Gastrocnemius medialis (tissue), 4 donors: ENCODE results near the gene DNMT1. TPM values are rescaled to one million over a fixed set of nuclear protein-coding genes. Genes with fewer than 3 reads are reported as not detected.
"Not testable (repeated sequence)": the region's sequence is repeated elsewhere in the genome, so short reads cannot be mapped to it uniquely, and the experiment has no call there.

Source experiments
- ATAC-seq, 2 donors: fragments of 150-250 bp; one replicate each; pipeline ENCODE4 v1.9.1; 2016
- DNase-seq, 2 donors: peaks; one replicate each; pipeline ENCODE4 v3.0.0-alpha.2; 2019
- H3K27ac ChIP-seq, 4 donors: fragments of 200-600 bp; sonication (generic); 1 replicate in 1 of 4; 2 replicates in 3 of 4; pipeline ENCODE4 v1.5.1; 2016 to 2018; ENCODE audit warnings: mild to moderate bottlenecking in 2 of 4, moderate library complexity in 1 of 4
- H3K27me3 ChIP-seq, 3 donors: fragments of 200-600 bp; sonication (generic) in 2 of 3; 1 replicate in 1 of 3; 2 replicates in 2 of 3; pipeline versions ENCODE4 v1.5.1 to v1.6.0; 2016 to 2019; ENCODE audit warnings: mild to moderate bottlenecking in 1 of 3, moderate library complexity in 1 of 3
- H3K36me3 ChIP-seq, 2 donors: fragments of 200-600 bp; sonication (generic) in 1 of 2; one replicate each; pipeline ENCODE4 v1.5.1; 2017 to 2018
- H3K4me1 ChIP-seq, 2 donors: fragments of 200-600 bp; sonication (generic) in 1 of 2; one replicate each; pipeline ENCODE4 v1.5.1; 2016 to 2017; ENCODE audit warnings: mild to moderate bottlenecking in 2 of 2
- H3K4me3 ChIP-seq, 4 donors: fragments of 200-600 bp; sonication (generic) in 3 of 4; 1 replicate in 1 of 4; 2 replicates in 3 of 4; pipeline ENCODE4 v1.5.1; 2016 to 2019; ENCODE audit warnings: mild to moderate bottlenecking in 2 of 4
- H3K9me3 ChIP-seq, 3 donors: fragments of 200-600 bp; sonication (generic) in 2 of 3; 1 replicate in 1 of 3; 2 replicates in 2 of 3; pipeline ENCODE4 v1.5.1; 2016 to 2019
- POLR2A ChIP-seq, 2 donors: fragments of 450-650 bp; IDR thresholded peaks; one replicate each; pipeline ENCODE4 v1.6.1; 2017; ENCODE audit warnings: antibody characterized with exemption in 2 of 2, mild to moderate bottlenecking in 2 of 2, moderate library complexity in 2 of 2
- in situ Hi-C, 4 donors: fragments of 200-750 bp; cut with MboI; loops; one replicate each; pipeline versions ENCODE4 v1.15.0 to v1.8.0; 2017; ENCODE audit warnings: low sequenced_read_pairs in 4 of 4
- intact Hi-C: fragments of 100-400 bp; cut with DNase I; formaldehyde crosslinking; loops from one replicate; pipeline ENCODE4 v1.15.1; 2023; ENCODE audit warnings: low total_unique reads
- total RNA-seq, 4 donors: library from RNA; depleted of rRNA; stranded (reverse); fragments of >200 nt; gene quantifications; one replicate each; pipeline versions ENCODE4 v1.1.0 to v1.2.3, GENCODE V29; 2016
- TF ChIP-seq, protein P1 (sequence below), 5 experiments: fragments of 450-650 bp in 3 of 5; fragments of 200-600 bp in 2 of 5; sonication (generic) in 2 of 5; IDR thresholded peaks in 4 of 5; conservative IDR thresholded peaks in 1 of 5; 1 replicate in 4 of 5; 2 replicates in 1 of 5; pipeline ENCODE4 v1.5.1; 2016 to 2019; ENCODE audit warnings: antibody characterized with exemption in 5 of 5, mild to moderate bottlenecking in 3 of 5, moderate library complexity in 3 of 5

DNMT1 gene
- total RNA-seq, 4 donors from 2014 or later = 11.5 to 43.0 (median 17.7) TPM

DNA sequence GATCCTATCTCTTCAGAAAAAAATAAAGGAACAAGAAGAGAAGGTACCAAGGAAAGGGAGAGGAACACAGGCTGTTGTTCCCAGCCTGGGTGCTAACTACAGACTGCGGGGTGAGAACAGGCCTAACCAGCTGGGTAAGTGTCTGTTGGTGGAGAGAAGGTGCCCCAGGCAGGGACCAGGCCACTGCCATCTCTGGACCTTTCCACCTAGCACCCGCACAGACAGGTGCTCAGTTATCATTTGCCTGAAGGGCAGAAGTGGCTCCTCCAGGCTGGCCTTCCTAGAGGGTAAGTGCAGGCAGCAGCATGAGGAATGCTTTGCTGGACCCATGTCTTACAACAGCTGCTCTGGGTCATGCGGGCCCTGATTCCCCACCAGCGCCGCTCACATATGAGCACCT lies 10.1 kb downstream of the DNMT1 start:
- no peak for ATAC-seq
- H3K4me3 ChIP-seq = no peak overlapping the region
- in situ Hi-C loops (no loop called here), intact Hi-C loops (no loop called here)
- H3K4me1 ChIP-seq = no peaks in the 10 kb centered on the region
- DNase-seq = no peak
- peaks cover 0 to 13% of the 10 kb centered on the region in 2 donors for H3K36me3 ChIP-seq
- no peak overlapping the region for H3K27ac ChIP-seq
- H3K9me3 ChIP-seq = no peaks in the 10 kb centered on the region
- no peaks in the 10 kb centered on the region for H3K27me3 ChIP-seq
- TF ChIP-seq, protein P1, sequence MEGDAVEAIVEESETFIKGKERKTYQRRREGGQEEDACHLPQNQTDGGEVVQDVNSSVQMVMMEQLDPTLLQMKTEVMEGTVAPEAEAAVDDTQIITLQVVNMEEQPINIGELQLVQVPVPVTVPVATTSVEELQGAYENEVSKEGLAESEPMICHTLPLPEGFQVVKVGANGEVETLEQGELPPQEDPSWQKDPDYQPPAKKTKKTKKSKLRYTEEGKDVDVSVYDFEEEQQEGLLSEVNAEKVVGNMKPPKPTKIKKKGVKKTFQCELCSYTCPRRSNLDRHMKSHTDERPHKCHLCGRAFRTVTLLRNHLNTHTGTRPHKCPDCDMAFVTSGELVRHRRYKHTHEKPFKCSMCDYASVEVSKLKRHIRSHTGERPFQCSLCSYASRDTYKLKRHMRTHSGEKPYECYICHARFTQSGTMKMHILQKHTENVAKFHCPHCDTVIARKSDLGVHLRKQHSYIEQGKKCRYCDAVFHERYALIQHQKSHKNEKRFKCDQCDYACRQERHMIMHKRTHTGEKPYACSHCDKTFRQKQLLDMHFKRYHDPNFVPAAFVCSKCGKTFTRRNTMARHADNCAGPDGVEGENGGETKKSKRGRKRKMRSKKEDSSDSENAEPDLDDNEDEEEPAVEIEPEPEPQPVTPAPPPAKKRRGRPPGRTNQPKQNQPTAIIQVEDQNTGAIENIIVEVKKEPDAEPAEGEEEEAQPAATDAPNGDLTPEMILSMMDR (IDR thresholded peaks at IDR 0.05 in 4 of 5, conservative IDR thresholded peaks at IDR 0.05 in 1 of 5) = no peak
- no peak for TF ChIP-seq POLR2A (IDR thresholded peaks at IDR 0.05)

DNA sequence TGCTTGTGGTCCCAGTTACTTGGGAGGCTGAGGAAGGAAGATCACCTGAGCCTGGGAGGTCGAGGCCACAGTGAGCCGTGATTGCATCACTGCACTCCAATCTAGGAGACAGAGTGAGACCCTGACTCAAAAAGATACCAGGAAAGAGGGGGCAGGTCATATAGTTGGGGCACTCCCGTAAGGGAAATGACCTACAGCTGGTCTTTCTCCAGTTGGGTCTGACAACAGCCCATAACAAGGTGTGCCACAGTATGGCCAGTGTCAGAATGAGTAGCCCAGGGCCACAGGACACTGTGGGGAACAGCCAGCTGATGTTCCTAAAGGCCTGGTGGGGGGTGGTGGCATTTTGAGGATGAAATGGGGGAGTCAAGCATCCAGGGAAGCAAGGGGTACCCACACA lies 10.8 kb downstream of the DNMT1 start:
- no peak for ATAC-seq
- intact Hi-C loops = no loop called here
- Histone ChIP-seq H3K4me1 (no peaks in the 10 kb centered on the region), H3K27me3 (no peaks in the 10 kb centered on the region), H3K4me3 (no peak overlapping the region), H3K9me3 (no peaks in the 10 kb centered on the region), H3K36me3 (peaks cover 0 to 13% of the 10 kb centered on the region in 2 donors), H3K27ac (no peak overlapping the region)
- in situ Hi-C loops = no loop called here
- no peak for DNase-seq
- TF ChIP-seq, protein P1 (IDR thresholded peaks at IDR 0.05 in 4 of 5, conservative IDR thresholded peaks at IDR 0.05 in 1 of 5) = no peak
- no peak for TF ChIP-seq POLR2A (IDR thresholded peaks at IDR 0.05)

DNA sequence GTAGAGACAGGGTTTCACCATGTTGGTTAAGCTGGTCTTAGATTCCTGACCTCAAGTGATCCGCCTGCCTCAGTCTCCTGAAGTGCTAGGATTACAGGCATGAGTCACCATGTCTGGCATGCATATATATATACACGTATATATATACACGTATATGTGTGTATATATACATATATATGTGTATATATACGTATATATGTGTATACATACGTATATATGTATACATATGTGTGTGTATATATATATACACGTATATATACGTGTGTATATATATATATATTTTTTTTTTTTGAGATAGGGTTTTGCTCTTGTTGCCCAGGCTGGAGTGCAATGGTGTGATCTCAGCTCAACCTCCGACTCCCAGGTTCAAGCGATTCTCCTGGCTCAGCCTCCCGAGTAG lies 11.9 kb downstream of the DNMT1 start:
- H3K9me3 ChIP-seq = no peaks in the 10 kb centered on the region
- peaks cover 0 to 13% of the 10 kb centered on the region in 2 donors for H3K36me3 ChIP-seq
- intact Hi-C loops (no loop called here), in situ Hi-C loops (no loop called here)
- no peak overlapping the region for H3K27ac ChIP-seq
- ATAC-seq = no peak
- no peaks in the 10 kb centered on the region for H3K4me1 ChIP-seq
- no peaks in the 10 kb centered on the region for H3K27me3 ChIP-seq
- H3K4me3 ChIP-seq = no peak overlapping the region
- DNase-seq = no peak
- no peak for TF ChIP-seq POLR2A (IDR thresholded peaks at IDR 0.05)
- TF ChIP-seq, protein P1 (IDR thresholded peaks at IDR 0.05 in 4 of 5, conservative IDR thresholded peaks at IDR 0.05 in 1 of 5) = no peak

DNA sequence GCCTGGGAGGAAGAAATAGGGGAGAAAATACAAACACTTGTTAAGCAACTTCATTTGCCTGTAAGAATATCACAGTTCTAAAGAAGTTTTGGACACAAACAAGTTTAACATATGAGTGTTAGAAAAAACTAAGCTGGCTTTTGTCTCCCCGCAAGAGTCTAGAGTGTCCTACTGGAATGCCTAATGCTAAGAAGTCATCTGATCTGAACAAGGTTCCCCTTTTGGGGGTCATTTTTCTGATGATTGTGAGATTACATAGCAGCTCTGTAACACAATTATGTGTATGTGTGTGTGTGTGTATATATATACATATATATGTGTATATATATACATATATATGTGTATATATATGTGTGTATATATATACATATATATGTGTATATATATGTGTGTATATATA lies 12.7 kb downstream of the DNMT1 start:
- TF ChIP-seq POLR2A (IDR thresholded peaks at IDR 0.05) = no peak
- TF ChIP-seq, protein P1 (IDR thresholded peaks at IDR 0.05 in 4 of 5, conservative IDR thresholded peaks at IDR 0.05 in 1 of 5) = no peak
- DNase-seq = no peak
- Histone ChIP-seq H3K27ac (no peak overlapping the region), H3K27me3 (no peaks in the 10 kb centered on the region), H3K4me3 (no peak overlapping the region), H3K4me1 (no peaks in the 10 kb centered on the region), H3K9me3 (no peaks in the 10 kb centered on the region), H3K36me3 (peaks cover 0 to 13% of the 10 kb centered on the region in 2 donors)
- ATAC-seq = no peak
- intact Hi-C loops = no loop called here
- in situ Hi-C loops = no loop called here

DNA sequence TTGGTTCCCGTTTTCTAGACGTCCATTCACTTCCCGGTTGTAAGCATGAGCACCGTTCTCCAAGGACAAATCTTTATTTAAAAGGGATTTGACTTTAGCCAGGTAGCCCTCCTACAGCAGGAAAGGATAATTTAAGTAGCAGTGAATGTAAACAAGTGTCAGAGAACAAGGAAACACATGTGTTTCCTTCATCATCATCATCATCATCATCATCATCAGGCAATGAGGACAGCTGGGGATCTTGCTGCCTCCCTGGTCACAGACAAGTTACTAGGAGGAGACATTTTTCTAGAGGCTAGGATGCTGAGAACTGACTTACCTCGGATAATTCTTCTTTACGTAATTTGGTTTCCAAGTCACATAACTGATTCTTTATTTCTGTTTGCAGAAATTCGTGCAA lies 14.3 kb downstream of the DNMT1 start:
- TF ChIP-seq, protein P1 (IDR thresholded peaks at IDR 0.05 in 4 of 5, conservative IDR thresholded peaks at IDR 0.05 in 1 of 5) = no peak
- TF ChIP-seq POLR2A (IDR thresholded peaks at IDR 0.05) = no peak

DNA sequence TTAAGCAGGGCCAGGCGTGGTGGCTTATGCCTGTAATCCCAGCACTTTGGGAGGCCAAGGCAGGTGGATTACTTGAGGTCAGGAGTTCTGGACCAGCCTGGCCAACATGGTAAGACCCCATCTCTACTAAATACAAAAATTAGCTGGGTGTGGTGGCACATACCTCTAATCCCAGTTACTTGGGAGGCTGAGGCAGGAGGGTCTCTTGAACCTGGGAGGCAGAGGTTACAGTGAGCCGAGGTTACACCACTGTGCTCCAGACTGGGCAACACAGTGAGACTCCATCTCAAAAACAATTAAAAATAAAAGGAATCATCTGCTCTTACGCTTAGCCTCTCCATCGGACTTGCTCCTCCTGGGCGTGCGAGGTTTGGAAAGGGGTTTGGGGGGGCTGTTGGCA lies 14.7 kb downstream of the DNMT1 start:
- in situ Hi-C loops, DNase-seq, H3K4me1 ChIP-seq, H3K4me3 ChIP-seq, H3K36me3 ChIP-seq, ATAC-seq, H3K9me3 ChIP-seq, H3K27ac ChIP-seq, intact Hi-C loops, H3K27me3 ChIP-seq: not testable (repeated sequence)

More for the DNA sequence above, 14.3 kb downstream of the DNMT1 start:
- intact Hi-C loops = no loop called here
- ATAC-seq (no peak), DNase-seq (no peak)
- in situ Hi-C loops = no loop called here
- H3K4me3 ChIP-seq = no peak overlapping the region
- H3K27me3 ChIP-seq = no peaks in the 10 kb centered on the region
- no peaks in the 10 kb centered on the region for H3K9me3 ChIP-seq
- H3K27ac ChIP-seq = no peak overlapping the region
- no peaks in the 10 kb centered on the region for H3K4me1 ChIP-seq
- peaks cover 0 to 7% of the 10 kb centered on the region in 2 donors for H3K36me3 ChIP-seq
